GM23248 (cell line): ENCODE measurements around the gene TBC1D10A. TPM values are rescaled to one million over a fixed set of nuclear protein-coding genes. Genes with fewer than 3 reads are reported as not detected.

Experiments
- DNase-seq: peaks from one replicate; pipeline ENCODE4 v3.0.0-alpha.2; 2015
- H2AFZ ChIP-seq: fragments of 200-600 bp; sonication (generic); 2 replicates; pipeline ENCODE4 v1.6.1; 2016; ENCODE audit warnings: antibody characterized with exemption
- H3F3A ChIP-seq: fragments of 200-600 bp; sonication (generic); 2 replicates; pipeline ENCODE4 v1.6.1; 2016; ENCODE audit warnings: mild to moderate bottlenecking, antibody characterized with exemption, mixed run types; ENCODE audit not compliant: insufficient read depth
- H3K27ac ChIP-seq: fragments of 200-600 bp; sonication (generic); 2 replicates; pipeline ENCODE4 v1.5.1; 2016; ENCODE audit warnings: mild to moderate bottlenecking
- H3K27me3 ChIP-seq: fragments of 200-600 bp; sonication (generic); replicated peaks from 2 replicates; pipeline ENCODE4 v1.6.1; 2016; ENCODE audit warnings: mild to moderate bottlenecking; ENCODE audit not compliant: insufficient read depth
- H3K36me3 ChIP-seq: fragments of 200-600 bp; sonication (generic); 2 replicates; pipeline ENCODE4 v1.6.1; 2016; ENCODE audit warnings: low read depth, mild to moderate bottlenecking
- H3K4me1 ChIP-seq: fragments of 200-600 bp; sonication (generic); 2 replicates; pipeline ENCODE4 v1.6.1; 2016; ENCODE audit warnings: mild to moderate bottlenecking; ENCODE audit not compliant: insufficient read depth
- H3K4me2 ChIP-seq: fragments of 200-600 bp; sonication (generic); one replicate; pipeline ENCODE4 v1.6.1; 2016; ENCODE audit warnings: mild to moderate bottlenecking; ENCODE audit not compliant: unreplicated experiment
- H3K4me3 ChIP-seq: fragments of 200-600 bp; sonication (generic); 2 replicates; pipeline ENCODE4 v1.5.1; 2016; ENCODE audit warnings: mild to moderate bottlenecking
- H3K79me2 ChIP-seq: fragments of 200-600 bp; sonication (generic); 2 replicates; pipeline ENCODE4 v1.6.1; 2016; ENCODE audit warnings: mild to moderate bottlenecking; ENCODE audit not compliant: insufficient read depth
- H3K9ac ChIP-seq: fragments of 200-600 bp; sonication (generic); 2 replicates; pipeline ENCODE4 v1.6.1; 2016; ENCODE audit warnings: mild to moderate bottlenecking
- H3K9me2 ChIP-seq: fragments of 200-600 bp; sonication (generic); 2 replicates; pipeline ENCODE4 v1.6.1; 2016; ENCODE audit warnings: mixed run types, mild to moderate bottlenecking, moderate library complexity; ENCODE audit not compliant: insufficient read depth
- H3K9me3 ChIP-seq: fragments of 200-600 bp; sonication (generic); one replicate; pipeline ENCODE4 v1.6.1; 2017; ENCODE audit warnings: low read depth
- H4K20me1 ChIP-seq: fragments of 200-600 bp; sonication (generic); 2 replicates; pipeline ENCODE4 v1.6.0; 2016; ENCODE audit not compliant: insufficient read depth
- EZH2 ChIP-seq: fragments of 200-600 bp; sonication (generic); IDR thresholded peaks from 2 replicates; pipeline ENCODE4 v1.6.1; 2018; ENCODE audit warnings: antibody characterized with exemption, mild to moderate bottlenecking; ENCODE audit not compliant: insufficient read depth, poor library complexity, severe bottlenecking
- EZH2phosphoT487 ChIP-seq: fragments of 200-600 bp; sonication (generic); IDR thresholded peaks from 2 replicates; pipeline ENCODE4 v1.6.1; 2018; ENCODE audit warnings: antibody characterized with exemption, moderate library complexity, mild to moderate bottlenecking, low read depth; ENCODE audit not compliant: insufficient read depth
- WGBS, 2 experiments: methylation state at CpG; one replicate each; pipeline ENCODE4 v1.1.6; 2015 to 2017; ENCODE audit warnings: low lambda C conversion rate in 2 of 2, low coverage in 1 of 2; ENCODE audit errors: missing lambda C conversion rate in 2 of 2; 5-methylcytosine and 5-hydroxymethylcytosine counted together
- in situ Hi-C: fragments of 300-500 bp; cut with MboI; formaldehyde crosslinking; loops from 2 replicates; pipeline ENCODE4 v1.15.0; 2020
- polyA plus RNA-seq: library from polyadenylated mRNA; unstranded; fragments of >200 nt; fragmentation: Nextera tagmentation; extraction: Ambion mirVana; gene quantifications from 2 replicates; pipeline ENCODE4 v1.2.1, GENCODE V29; 2016
- total RNA-seq: library from RNA; depleted of rRNA; stranded (reverse); fragments of >200 nt; shearing (Covaris generic); gene quantifications from 2 replicates; pipeline ENCODE4 v1.2.3, GENCODE V29; 2014

The TBC1D10A gene
- total and polyA plus RNA-seq, 2 experiments from 2014 or later: 16.9 to 21.9 TPM

DNA sequence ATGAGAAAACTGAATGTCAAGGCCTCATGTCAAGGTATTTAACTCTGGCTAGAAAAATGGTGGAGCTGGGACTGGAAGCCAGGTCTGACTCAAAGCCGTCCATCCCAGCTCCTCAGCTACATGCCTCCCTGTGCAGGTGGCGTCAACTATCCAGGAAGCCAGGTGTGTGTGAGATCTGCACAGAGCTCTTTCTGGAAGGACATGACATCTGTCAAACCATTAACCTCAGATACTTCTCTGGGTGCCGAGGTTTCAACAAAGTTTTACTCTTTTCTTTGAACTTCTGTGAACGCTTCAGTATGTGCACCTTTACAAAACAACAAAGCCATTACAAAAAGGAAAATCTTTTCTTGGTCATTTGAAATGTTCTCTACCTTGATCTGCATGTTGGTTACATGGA lies 30.4 kb downstream of the TBC1D10A start:
- Histone ChIP-seq H3K36me3 (peaks cover 7% of the 10 kb centered on the region; the same call in 1 of the 2 replicates), H3K9ac (no peak overlapping the region), H2AFZ (no peak overlapping the region), H3K4me2 (no peak overlapping the region), H3K27ac (no peak overlapping the region), H3K4me3 (no peak overlapping the region), H3K9me3 (no peaks in the 10 kb centered on the region), H3K9me2 (no peaks in the 10 kb centered on the region), H3F3A (peaks cover 7% of the 10 kb centered on the region), H3K27me3 (no peaks in the 10 kb centered on the region), H3K4me1 (no peaks in the 10 kb centered on the region; the same call in 1 of the 2 replicates), H4K20me1 (no peaks in the 10 kb centered on the region), H3K79me2 (peaks cover 14% of the 10 kb centered on the region)
- no peak for DNase-seq
- in situ Hi-C loops: no loop called here
- WGBS, 2 experiments: 96 to 99% methylated on average over 4 of the region's 4 CpGs
- TF ChIP-seq EZH2 (no peak), EZH2phosphoT487 (no peak)

DNA sequence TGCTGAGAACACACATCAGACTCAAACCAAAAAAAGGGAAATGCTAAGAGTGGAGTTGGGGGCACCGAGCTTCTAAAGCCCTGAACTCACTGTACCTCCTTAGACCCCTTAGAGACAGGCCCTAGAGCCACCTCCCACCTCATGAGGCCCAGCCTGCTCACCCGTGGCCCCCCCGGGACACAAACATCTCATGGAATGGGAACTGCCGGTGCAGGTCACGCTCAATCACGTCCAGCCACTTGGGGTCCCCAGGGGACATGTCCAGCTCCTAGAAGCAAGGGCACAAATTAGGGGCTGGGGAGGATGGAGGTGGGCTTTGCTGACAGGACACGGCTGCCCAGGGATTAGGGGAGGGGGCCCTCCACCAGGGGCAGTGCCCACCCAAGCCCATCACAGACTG lies 31.2 kb downstream of the TBC1D10A start:
- Histone ChIP-seq H3K4me3 (no peak overlapping the region), H3K4me1 (peaks cover 5% of the 10 kb centered on the region), H3K36me3 (peaks cover 4% of the 10 kb centered on the region; the same call in 1 of the 2 replicates), H4K20me1 (no peaks in the 10 kb centered on the region), H3K27me3 (no peaks in the 10 kb centered on the region), H3K9me3 (no peaks in the 10 kb centered on the region), H3K79me2 (peaks cover 7% of the 10 kb centered on the region), H3K9me2 (no peaks in the 10 kb centered on the region), H3K9ac (no peak overlapping the region), H3K27ac (no peak overlapping the region), H2AFZ (no peak overlapping the region), H3F3A (peaks cover 14% of the 10 kb centered on the region), H3K4me2 (no peak overlapping the region)
- WGBS, 2 experiments: 59 to 65% methylated on average over 7 of the region's 7 CpGs
- no peak for DNase-seq
- no peak for TF ChIP-seq EZH2phosphoT487
- TF ChIP-seq EZH2: no peak
- in situ Hi-C loops: no loop called here

DNA sequence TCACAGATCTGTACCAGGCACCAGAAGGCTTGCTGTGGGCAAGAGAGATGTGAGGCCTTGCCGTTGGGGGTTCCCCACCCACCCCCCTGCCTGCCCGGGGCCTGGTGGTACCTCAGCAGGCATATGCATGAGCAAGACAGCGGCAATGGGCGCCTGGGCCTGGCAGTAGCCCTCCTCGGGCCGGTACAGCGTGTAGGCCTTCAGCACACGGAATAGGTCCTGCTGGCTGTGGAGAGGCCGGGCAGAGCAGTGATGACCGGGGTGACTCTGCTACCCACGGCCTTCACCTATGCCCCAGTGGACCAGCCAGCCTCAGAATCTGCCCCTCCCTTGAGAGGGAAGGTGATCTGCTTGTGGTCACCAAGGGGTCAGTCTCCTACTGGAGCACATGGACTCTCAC lies 31.9 kb downstream of the TBC1D10A start:
- Histone ChIP-seq H3K9ac (no peak overlapping the region), H3K36me3 (peaks cover 4% of the 10 kb centered on the region; the same call in 1 of the 2 replicates), H2AFZ (no peak overlapping the region), H3K9me2 (no peaks in the 10 kb centered on the region), H3K27ac (no peak overlapping the region), H3K9me3 (no peaks in the 10 kb centered on the region), H3K4me2 (no peak overlapping the region), H3K27me3 (no peaks in the 10 kb centered on the region), H3K4me3 (no peak overlapping the region), H3K79me2 (no peaks in the 10 kb centered on the region; the same call in 1 of the 2 replicates), H4K20me1 (no peaks in the 10 kb centered on the region), H3K4me1 (peaks cover 12% of the 10 kb centered on the region), H3F3A (peaks cover 17% of the 10 kb centered on the region)
- TF ChIP-seq EZH2 (no peak), EZH2phosphoT487 (no peak)
- in situ Hi-C loops: no loop called here
- no peak for DNase-seq
- WGBS, 2 experiments: 86 to 90% methylated on average over 11 of the region's 11 CpGs

DNA sequence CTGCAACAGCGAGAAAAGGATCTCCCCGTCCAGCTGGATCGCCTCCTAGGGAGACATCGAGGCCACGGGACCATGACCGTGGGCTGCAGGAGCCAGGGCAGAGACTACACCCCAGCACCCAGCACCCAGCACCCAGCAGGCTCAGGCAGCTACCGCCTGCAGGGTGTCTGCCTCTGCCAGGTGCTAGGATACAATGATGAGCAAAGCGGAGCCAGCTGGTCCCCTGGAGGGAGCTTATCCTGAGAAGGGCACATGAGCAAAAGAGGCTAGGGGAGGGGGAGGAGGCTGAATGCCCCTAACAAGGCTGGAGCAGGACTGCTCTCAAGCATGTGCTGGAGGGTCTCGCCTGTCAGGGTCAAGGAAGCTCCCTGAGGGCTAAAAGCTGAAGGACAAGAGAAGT lies 32.7 kb downstream of the TBC1D10A start:
- Histone ChIP-seq H3K4me1 (peaks cover 12% of the 10 kb centered on the region), H3K4me2 (no peak overlapping the region), H3F3A (peaks cover 17% of the 10 kb centered on the region), H3K79me2 (no peaks in the 10 kb centered on the region; the same call in 1 of the 2 replicates), H3K27ac (no peak overlapping the region), H3K9me3 (no peaks in the 10 kb centered on the region), H3K9me2 (no peaks in the 10 kb centered on the region), H2AFZ (no peak overlapping the region), H3K9ac (no peak overlapping the region), H3K36me3 (peaks cover 4% of the 10 kb centered on the region; the same call in 1 of the 2 replicates), H3K27me3 (no peaks in the 10 kb centered on the region), H4K20me1 (no peaks in the 10 kb centered on the region), H3K4me3 (no peak overlapping the region)
- no peak for DNase-seq
- 94 to 95% methylated on average over 9 of the region's 9 CpGs for WGBS, 2 experiments
- in situ Hi-C loops: no loop called here
- no peak for TF ChIP-seq EZH2
- no peak for TF ChIP-seq EZH2phosphoT487

DNA sequence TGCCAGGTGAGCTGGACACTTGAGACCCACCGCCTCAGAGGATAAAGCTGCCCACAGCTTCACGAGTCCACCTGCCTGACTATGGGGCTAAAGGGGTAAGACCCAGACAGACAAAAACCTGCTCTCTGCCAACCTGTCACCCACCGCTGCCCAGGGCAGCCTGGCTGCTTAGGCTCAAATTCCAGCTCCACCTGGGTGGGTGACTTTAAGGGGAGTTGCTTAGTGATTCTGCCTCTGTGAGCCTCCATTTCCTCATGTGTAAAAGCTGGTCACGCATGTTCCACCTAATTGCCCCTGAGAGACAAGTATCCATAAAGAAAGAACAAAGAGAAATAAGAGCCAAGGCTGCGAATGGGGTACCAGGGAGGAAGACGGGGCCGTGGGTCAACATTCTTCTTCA lies 33.7 kb downstream of the TBC1D10A start:
- Histone ChIP-seq H3K9me2 (no peaks in the 10 kb centered on the region), H3K79me2 (no peaks in the 10 kb centered on the region; the same call in 1 of the 2 replicates), H2AFZ (no peak overlapping the region), H3K9me3 (no peaks in the 10 kb centered on the region), H3K4me3 (no peak overlapping the region), H3K4me1 (peaks cover 20% of the 10 kb centered on the region), H3K36me3 (peaks cover 4% of the 10 kb centered on the region; the same call in 1 of the 2 replicates), H3K9ac (no peak overlapping the region), H3K27ac (no peak overlapping the region), H4K20me1 (no peaks in the 10 kb centered on the region), H3F3A (peaks cover 17% of the 10 kb centered on the region), H3K4me2 (no peak overlapping the region), H3K27me3 (no peaks in the 10 kb centered on the region)
- in situ Hi-C loops: no loop called here
- no peak for TF ChIP-seq EZH2phosphoT487
- 96% methylated on average over 7 of the region's 7 CpGs for WGBS, 2 experiments
- no peak for DNase-seq
